DOHH2 (cell line): ENCODE data around the gene CMKLR1.

Source experiments
- CTCF ChIP-seq: fragments of 200-600 bp; sonication (generic); IDR thresholded peaks from one replicate; pipeline ENCODE4 v1.5.1; 2014; ENCODE audit warnings: antibody characterized with exemption, mild to moderate bottlenecking, low read depth, low read length; ENCODE audit not compliant: poor library complexity, severe bottlenecking
- EZH2phosphoT487 ChIP-seq: fragments of 200-600 bp; sonication (generic); IDR thresholded peaks from 2 replicates; pipeline ENCODE4 v1.6.1; 2017; ENCODE audit warnings: borderline replicate concordance, mild to moderate bottlenecking, antibody characterized with exemption, low read length, moderate library complexity, mixed read lengths

GRCh38 chr12:108282676-108283075, 56.4 kb downstream of the CMKLR1 start:
- TF ChIP-seq CTCF (no peak), EZH2phosphoT487 (no peak)
